HepG2 (cell line): ENCODE measurements around the gene LYRM4. TPM values are rescaled to one million over a fixed set of nuclear protein-coding genes. Genes with fewer than 3 reads are reported as not detected.

ENCODE experiments used
- ATF4 ChIP-seq, 2 experiments: fragments of 450-650 bp in 1 of 2; sonication (generic) in 1 of 2; formaldehyde crosslinking; IDR thresholded peaks; 2 replicates each; pipeline versions ENCODE4 v1.5.0 to v1.8.0; 2020 to 2022; ENCODE audit warnings: mild to moderate bottlenecking in 1 of 2, missing genetic modification reagents in 1 of 2
- BCL6 ChIP-seq: IDR thresholded peaks from 2 replicates; pipeline ENCODE4 v1.6.1; 2016; ENCODE audit warnings: missing genetic modification reagents, missing compliant biosample characterization
- BRD4 ChIP-seq: sonication (generic); formaldehyde crosslinking; IDR thresholded peaks from 2 replicates; pipeline ENCODE4 v1.4.0; 2020; ENCODE audit warnings: missing genetic modification reagents
- CBX5 ChIP-seq: sonication (generic); formaldehyde crosslinking; IDR thresholded peaks from 2 replicates; pipeline ENCODE4 v1.4.0; 2020; ENCODE audit warnings: missing genetic modification reagents, borderline replicate concordance
- CHD4 ChIP-seq: fragments of 200-600 bp; sonication (generic); IDR thresholded peaks from 2 replicates; pipeline ENCODE4 v1.7.0; 2017; ENCODE audit warnings: mild to moderate bottlenecking, low read length, borderline replicate concordance
- FOXO1 ChIP-seq: sonication (generic); formaldehyde crosslinking; IDR thresholded peaks from 2 replicates; pipeline ENCODE4 v1.4.0; 2020; ENCODE audit warnings: missing genetic modification reagents
- HDAC1 ChIP-seq: sonication (generic); formaldehyde crosslinking; IDR thresholded peaks from 2 replicates; pipeline ENCODE4 v1.5.1; 2020; ENCODE audit warnings: mild to moderate bottlenecking, missing genetic modification reagents
- HDAC2 ChIP-seq: sonication (generic); formaldehyde crosslinking; IDR thresholded peaks from 2 replicates; pipeline ENCODE4 v1.4.0; 2020; ENCODE audit warnings: missing genetic modification reagents
- HNRNPH1 ChIP-seq: fragments of 200-400 bp; formaldehyde crosslinking; optimal IDR thresholded peaks from 2 replicates; pipeline ENCODE3; 2017; ENCODE audit warnings: mild to moderate bottlenecking, low read depth, low read length
- KLF13 ChIP-seq: sonication (generic); formaldehyde crosslinking; IDR thresholded peaks from 2 replicates; pipeline ENCODE4 v1.4.0; 2020; ENCODE audit warnings: mild to moderate bottlenecking, missing genetic modification reagents
- MTA3 ChIP-seq: sonication (generic); formaldehyde crosslinking; IDR thresholded peaks from 2 replicates; pipeline ENCODE4 v1.4.0; 2020; ENCODE audit warnings: missing genetic modification reagents
- NRL ChIP-seq: sonication (generic); formaldehyde crosslinking; IDR thresholded peaks from 2 replicates; pipeline ENCODE4 v1.5.0; 2020; ENCODE audit warnings: missing genetic modification reagents, mild to moderate bottlenecking, moderate library complexity, borderline replicate concordance
- REL ChIP-seq: sonication (generic); formaldehyde crosslinking; conservative IDR thresholded peaks from 2 replicates; pipeline ENCODE4 v1.8.0; 2022; ENCODE audit warnings: mild to moderate bottlenecking, missing genetic modification reagents, moderate library complexity
- REPIN1 ChIP-seq: sonication (generic); formaldehyde crosslinking; IDR thresholded peaks from 2 replicates; pipeline ENCODE4 v1.8.0; 2022; ENCODE audit warnings: missing genetic modification reagents, low read depth, mild to moderate bottlenecking, borderline replicate concordance
- THYN1 ChIP-seq: sonication (generic); formaldehyde crosslinking; IDR thresholded peaks from 2 replicates; pipeline ENCODE4 v1.8.1; 2023; ENCODE audit warnings: low read depth, mild to moderate bottlenecking, moderate library complexity, missing genetic modification reagents, borderline replicate concordance
- ZEB1 ChIP-seq: IDR thresholded peaks from 2 replicates; pipeline ENCODE4 v1.6.1; 2012; ENCODE audit warnings: mild to moderate bottlenecking, low read depth, inconsistent platforms; ENCODE audit not compliant: insufficient replicate concordance
- ZNF30 ChIP-seq: sonication (generic); formaldehyde crosslinking; IDR thresholded peaks from 2 replicates; pipeline ENCODE4 v1.5.0; 2020; ENCODE audit warnings: mild to moderate bottlenecking, missing genetic modification reagents
- ZNF468 ChIP-seq: sonication (generic); formaldehyde crosslinking; IDR thresholded peaks from 2 replicates; pipeline ENCODE4 v1.8.0; 2022; ENCODE audit warnings: mild to moderate bottlenecking, moderate library complexity, missing genetic modification reagents
- ZNF501 ChIP-seq: sonication (generic); formaldehyde crosslinking; IDR thresholded peaks from 2 replicates; pipeline ENCODE4 v1.5.1; 2020; ENCODE audit warnings: mild to moderate bottlenecking, moderate library complexity, missing genetic modification reagents
- ZNF776 ChIP-seq: sonication (generic); formaldehyde crosslinking; IDR thresholded peaks from 2 replicates; pipeline ENCODE4 v1.4.0; 2020; ENCODE audit warnings: mild to moderate bottlenecking, missing genetic modification reagents
- polyA plus RNA-seq, 8 experiments: library from polyadenylated mRNA; depleted of rRNA in 3 of 8; stranded (reverse) in 7 of 8; unstranded in 1 of 8; fragments of >200 nt; fragmentation: Illumina TruSeq in 4 of 8; extraction: Trizol in 4 of 8; gene quantifications; 2 replicates each; pipeline versions ENCODE4 v1.2.1 to v1.2.3, GENCODE V29; 2011 to 2016; ENCODE audit warnings: low read depth in 4 of 8, missing spikeins in 1 of 8, mixed read lengths in 1 of 8; ENCODE audit not compliant: insufficient read depth in 1 of 8
- total RNA-seq, 5 experiments: library from RNA; depleted of rRNA; stranded (reverse); fragments of >200 nt; fragmentation: Illumina TruSeq; extraction: Trizol; gene quantifications; 2 replicates each; pipeline ENCODE4 v1.2.3, GENCODE V29; 2016; ENCODE audit warnings: low read depth in 1 of 5
- TF ChIP-seq, protein P1 (sequence below): sonication (generic); formaldehyde crosslinking; IDR thresholded peaks from 2 replicates; pipeline ENCODE4 v1.8.0; 2022; ENCODE audit warnings: mild to moderate bottlenecking, missing genetic modification reagents, moderate library complexity
- TF ChIP-seq, protein P2 (sequence below): sonication (generic); formaldehyde crosslinking; IDR thresholded peaks from 2 replicates; pipeline ENCODE4 v1.8.0; 2022; ENCODE audit warnings: mild to moderate bottlenecking, missing genetic modification reagents, moderate library complexity

The LYRM4 gene
- total and polyA plus RNA-seq, 2 of the 13 experiments (the other 11 are each of a cell fraction or from before 2014, with no cell fraction given) = 64.6 to 67.5 TPM

DNA sequence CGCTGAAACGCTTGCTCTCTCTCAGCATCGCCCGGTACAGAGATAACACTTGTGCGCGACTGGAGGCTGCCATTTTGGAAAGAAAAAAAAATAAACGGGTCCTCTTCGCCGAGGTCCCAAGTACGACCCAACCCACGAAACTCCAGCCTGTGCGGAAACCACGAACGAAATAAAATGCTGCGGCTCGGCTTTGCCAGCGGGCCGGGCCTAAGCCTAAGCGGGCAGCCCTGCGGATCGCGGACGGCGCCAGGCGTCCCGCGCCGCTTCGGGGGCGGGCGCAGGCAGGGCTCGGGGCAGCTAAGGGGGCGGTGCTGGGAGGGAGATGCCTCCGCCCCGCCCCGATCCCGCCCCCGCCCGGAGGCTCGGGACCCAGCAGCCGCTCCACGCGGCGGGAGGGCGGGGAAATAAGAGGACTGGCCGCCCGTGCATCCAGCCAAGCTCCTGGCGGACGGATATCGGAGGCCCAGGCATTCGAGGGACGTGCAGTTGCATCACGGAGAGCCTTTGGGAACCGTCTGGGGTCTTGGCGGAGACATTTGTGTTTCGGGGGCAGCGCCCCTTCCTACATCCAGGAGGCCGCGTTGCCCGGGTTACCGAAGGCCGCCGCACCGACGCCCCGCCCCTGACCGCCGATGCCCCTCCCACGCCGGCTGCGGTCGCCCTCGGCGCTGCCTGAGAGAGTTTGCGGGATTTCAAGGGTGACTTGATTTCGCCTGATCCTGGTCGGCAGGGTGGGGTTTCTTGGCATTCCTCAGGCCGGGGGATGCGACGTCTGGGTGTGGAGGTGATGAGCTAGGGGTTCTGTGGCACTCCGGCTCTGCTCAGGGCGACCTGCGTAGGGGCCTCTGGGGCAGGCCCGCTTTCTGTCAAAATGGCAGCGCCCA, at the start of gene LYRM4, which contains the start of gene FARS2 (continued):
- no peak for TF ChIP-seq THYN1 (CRISPR knock-in tag)
- no peak for TF ChIP-seq CHD4
- TF ChIP-seq MTA3 (CRISPR knock-in tag) = no peak
- TF ChIP-seq ATF4 (CRISPR knock-in tag; IDR thresholded peaks at IDR 0.05) = peak in 1 of 2 experiments; percentile 25; a peak in 1 of 4 replicates
- TF ChIP-seq CBX5 (CRISPR knock-in tag) = peak; percentile 68; the same call in 1 of the 2 replicates
- no peak; the same call in 1 of the 2 replicates for TF ChIP-seq FOXO1 (CRISPR knock-in tag)
- peak; percentile 61; the same call in 1 of the 2 replicates for TF ChIP-seq NRL (CRISPR knock-in tag)
- TF ChIP-seq HDAC1 = peak; percentile 97
- TF ChIP-seq ZNF30 = no peak
- TF ChIP-seq HDAC2 (CRISPR knock-in tag) = peak; percentile 23; the same call in 1 of the 2 replicates
- TF ChIP-seq, protein P1, sequence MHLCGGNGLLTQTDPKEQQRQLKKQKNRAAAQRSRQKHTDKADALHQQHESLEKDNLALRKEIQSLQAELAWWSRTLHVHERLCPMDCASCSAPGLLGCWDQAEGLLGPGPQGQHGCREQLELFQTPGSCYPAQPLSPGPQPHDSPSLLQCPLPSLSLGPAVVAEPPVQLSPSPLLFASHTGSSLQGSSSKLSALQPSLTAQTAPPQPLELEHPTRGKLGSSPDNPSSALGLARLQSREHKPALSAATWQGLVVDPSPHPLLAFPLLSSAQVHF (CRISPR knock-in tag) = no peak
- TF ChIP-seq ZNF501 (CRISPR knock-in tag) = peak; percentile 79
- TF ChIP-seq REL (CRISPR knock-in tag) = no peak
- TF ChIP-seq ZEB1 = peak; percentile 75
- peak; percentile 69 for TF ChIP-seq BRD4 (CRISPR knock-in tag)
- 0 out of 2 replicates have a peak, but pooled peaks have one; percentile 40 for TF ChIP-seq BCL6 (CRISPR knock-in tag)
- no peak for TF ChIP-seq HNRNPH1
- TF ChIP-seq, protein P2, sequence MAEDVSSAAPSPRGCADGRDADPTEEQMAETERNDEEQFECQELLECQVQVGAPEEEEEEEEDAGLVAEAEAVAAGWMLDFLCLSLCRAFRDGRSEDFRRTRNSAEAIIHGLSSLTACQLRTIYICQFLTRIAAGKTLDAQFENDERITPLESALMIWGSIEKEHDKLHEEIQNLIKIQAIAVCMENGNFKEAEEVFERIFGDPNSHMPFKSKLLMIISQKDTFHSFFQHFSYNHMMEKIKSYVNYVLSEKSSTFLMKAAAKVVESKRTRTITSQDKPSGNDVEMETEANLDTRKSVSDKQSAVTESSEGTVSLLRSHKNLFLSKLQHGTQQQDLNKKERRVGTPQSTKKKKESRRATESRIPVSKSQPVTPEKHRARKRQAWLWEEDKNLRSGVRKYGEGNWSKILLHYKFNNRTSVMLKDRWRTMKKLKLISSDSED (CRISPR knock-in tag) = no peak
- TF ChIP-seq REPIN1 (CRISPR knock-in tag) = 0 out of 2 replicates have a peak, but pooled peaks have one; percentile 41
- TF ChIP-seq ZNF468 (CRISPR knock-in tag) = 0 out of 2 replicates have a peak, but pooled peaks have one; percentile 43
- no peak for TF ChIP-seq KLF13 (CRISPR knock-in tag)
- TF ChIP-seq ZNF776 = no peak
